GM19455 (cell line): ENCODE data around the gene SKA2.
"Not testable (repeated sequence)": the region's sequence is repeated elsewhere in the genome, so short reads cannot be mapped to it uniquely, and the experiment has no call there.

ENCODE experiments used
- ATAC-seq: cut with Tn5 transposase; IDR thresholded peaks from one replicate; pipeline ENCODE4 v1.9.1; 2021; ENCODE audit not compliant: unreplicated experiment

SKA2 gene

DNA sequence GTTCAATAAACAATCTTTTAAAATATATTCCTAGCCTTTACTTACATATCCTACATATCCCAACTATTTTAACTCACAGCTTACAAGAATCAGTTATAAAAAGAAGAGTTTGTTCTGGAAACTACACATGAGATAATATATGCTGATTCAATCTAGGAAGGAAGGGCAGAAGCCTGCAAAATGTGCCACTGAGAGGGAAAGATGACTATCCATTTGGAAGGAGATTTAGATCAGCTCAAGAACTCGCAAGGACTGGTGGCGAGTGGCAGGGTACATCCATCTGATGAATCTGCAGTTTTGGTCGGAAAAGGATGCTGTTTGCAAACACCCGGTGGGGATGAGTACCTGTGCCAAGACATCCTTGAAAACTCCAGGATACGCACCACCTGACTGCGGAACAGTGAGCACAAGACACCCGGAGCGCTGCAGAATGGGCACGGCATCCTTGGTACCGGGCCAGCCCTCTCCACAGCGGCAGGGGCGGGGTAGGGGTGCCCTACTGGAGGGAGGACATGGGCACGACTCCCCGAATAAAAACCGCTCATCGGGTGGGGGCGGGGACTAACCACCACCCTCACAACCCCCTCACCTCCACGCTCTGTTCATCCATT, 49.0 kb downstream of the SKA2 start:
- peak; percentile 21 for ATAC-seq

DNA sequence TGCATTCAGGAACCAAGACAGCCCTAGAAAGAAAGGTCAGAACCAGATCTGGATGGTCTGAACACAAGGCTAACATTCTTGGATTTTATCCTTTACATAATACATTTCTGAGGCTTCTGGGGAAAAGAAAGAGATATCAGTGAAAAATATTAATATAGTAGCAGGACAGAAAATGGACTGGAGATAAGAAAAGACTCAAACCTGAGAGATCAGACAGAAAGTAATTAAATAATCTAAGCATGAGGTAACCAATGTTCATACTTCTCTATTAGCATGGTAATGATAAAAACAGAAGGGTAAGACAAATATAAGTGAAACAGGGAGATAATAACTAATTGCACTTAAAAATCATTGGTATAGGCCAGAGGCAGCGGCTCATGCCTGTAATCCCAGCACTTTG, 53.8 kb downstream of the SKA2 start:
- no peak for ATAC-seq

GRCh38 chr17:59097876-59098275, 57.1 kb downstream of the SKA2 start:
- ATAC-seq = no peak

GRCh38 chr17:59094861-59095530, 60.0 kb downstream of the SKA2 start:
- ATAC-seq = no peak

DNA sequence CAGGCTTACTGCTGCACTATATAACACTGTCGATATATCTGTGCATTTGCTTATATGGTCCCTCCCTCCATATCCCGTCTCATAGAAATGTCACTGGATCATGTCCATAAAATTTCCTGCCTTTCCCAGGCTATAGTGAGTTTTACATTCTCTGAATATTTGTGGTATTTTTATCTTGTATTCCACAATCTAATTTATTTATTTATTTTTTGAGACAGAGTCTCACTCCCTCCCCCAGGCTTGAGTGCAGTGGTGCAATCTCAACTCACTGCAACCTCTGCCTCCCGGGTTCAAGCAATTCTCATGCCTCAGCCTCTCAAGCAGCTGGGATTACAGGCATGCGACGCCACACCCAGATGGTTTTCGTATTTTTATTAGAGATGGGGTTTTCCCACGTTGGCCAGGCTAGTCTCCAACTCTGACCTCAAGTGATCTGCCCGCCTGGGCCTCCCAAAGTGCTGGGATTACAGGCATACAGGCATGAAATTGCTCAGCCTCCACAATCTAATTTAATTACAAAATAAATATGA, 61.2 kb downstream of the SKA2 start:
- no peak for ATAC-seq

DNA sequence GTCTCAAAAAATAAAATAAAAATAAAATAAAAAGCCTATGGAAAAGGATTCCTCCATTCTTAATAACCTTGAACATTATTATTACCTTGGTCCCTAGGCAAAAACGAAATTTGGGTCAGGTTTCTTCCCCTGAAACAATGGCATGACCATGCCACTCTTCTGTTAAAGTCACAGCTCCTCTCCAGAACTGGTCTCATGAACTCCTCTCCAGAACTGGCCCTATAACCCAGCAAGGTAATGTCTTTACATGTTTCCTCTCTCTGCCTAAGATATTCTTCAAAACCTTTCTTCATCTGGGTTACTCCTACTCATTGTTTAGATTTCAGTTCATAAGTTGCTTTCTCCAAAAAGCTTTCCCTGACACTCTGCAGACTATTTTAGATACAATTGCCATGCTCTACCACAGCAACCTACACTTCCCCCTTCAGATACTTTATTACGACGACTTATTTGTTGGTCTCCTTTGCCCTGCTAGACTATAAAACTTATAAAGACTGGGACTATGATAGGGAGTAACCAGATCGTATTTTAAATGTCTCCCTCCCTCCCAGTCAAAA, 61.8 kb downstream of the SKA2 start:
- no peak for ATAC-seq

- not testable (repeated sequence) for ATAC-seq
Observed at GRCh38 chr17:59090593-59090992, 64.4 kb downstream of the SKA2 start.

DNA sequence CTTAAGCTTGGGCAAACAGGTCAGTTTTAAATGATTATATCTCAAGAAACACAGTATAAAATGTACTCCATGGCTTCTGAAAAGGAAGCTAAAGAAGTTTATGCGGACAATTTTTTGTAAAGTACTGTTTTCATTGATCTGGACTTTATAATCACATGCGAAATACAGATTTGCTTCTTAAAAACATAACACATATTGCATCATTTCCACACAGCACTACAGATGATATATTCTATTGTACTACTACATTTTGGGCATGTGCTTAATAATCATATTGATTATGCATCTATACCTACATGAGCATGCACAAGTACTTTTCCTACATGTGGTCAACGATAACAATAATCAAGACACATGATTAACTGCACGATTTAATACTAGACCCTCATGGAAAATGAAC, 70.8 kb downstream of the SKA2 start:
- ATAC-seq = no peak

GRCh38 chr17:59074494-59074893, 80.5 kb downstream of the SKA2 start:
- no peak for ATAC-seq

- ATAC-seq = no peak
Observed at GRCh38 chr17:59073972-59074371, 81.0 kb downstream of the SKA2 start.

DNA sequence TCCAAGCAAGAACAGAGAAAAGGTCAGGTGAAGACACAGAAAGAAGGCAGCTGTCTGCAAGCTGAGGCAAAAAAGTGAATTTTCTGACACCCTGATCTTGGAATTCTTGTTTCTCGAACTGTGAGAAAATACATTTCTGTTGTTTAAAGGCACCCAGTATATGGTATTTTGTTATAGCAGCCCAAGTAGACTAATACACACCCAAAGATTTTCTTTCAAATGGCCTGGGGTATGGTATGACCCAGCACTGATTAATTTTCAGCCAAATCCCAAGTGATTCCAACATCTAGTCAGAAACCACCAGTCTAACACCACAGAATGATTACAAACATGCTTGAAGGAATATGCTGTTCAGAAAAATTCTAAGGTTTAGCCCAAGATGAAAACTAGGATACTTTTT, 85.1 kb downstream of the SKA2 start:
- no peak for ATAC-seq

- ATAC-seq = no peak
Observed at GRCh38 chr17:59067756-59068155, 87.2 kb downstream of the SKA2 start.

DNA sequence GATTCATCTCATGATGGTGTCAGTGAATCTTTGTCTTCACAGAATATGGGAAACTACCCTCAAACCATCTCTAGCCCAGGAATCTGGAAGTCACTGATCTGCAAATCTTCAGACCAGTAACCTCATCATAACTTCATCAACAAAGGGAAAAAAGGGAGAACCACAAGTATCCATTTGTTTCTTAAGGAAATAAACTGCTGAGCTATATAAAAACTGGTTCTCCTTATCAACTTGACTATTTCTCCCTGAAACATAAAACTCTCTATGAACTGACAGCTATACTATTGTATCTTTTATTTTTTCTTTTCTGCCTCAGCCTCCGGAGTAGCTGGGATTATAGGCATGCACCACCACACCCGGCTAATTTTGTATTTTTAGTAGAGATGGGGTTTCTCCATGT, 87.6 kb downstream of the SKA2 start:
- no peak for ATAC-seq

DNA sequence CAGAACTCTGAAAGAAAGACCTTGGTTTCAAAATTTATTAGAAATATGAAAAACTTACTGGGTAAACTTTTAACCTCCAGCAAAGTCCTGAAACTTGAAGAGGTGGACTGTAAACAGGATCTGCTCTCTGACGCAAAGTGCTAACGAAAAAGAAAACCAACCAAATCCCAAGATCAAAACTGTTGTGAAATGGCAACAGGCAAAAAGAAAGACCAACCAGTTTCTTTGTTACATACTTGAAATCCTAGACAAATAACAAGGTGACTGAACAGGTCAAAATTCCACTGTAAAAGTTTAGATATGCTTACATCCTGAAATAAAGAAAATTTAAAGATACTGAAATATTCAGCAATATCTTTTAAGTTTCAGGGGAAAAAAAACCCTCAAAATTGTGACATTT, 92.5 kb downstream of the SKA2 start:
- no peak for ATAC-seq
